SK-N-SH (cell line): Measurements from ENCODE around the gene RPAP3. TPM values are rescaled to one million over a fixed set of nuclear protein-coding genes. Genes with fewer than 3 reads are reported as not detected.

Experiments used
- CTCF ChIA-PET: fragments of 300-600, 350-600 bp; formaldehyde crosslinking; extraction: SDS; loops from one replicate; lab custom pipeline; 2021; lab: Yijun Ruan, JAX
- POLR2A ChIA-PET: fragments of 350-600 bp; sonication (Branson Sonifier 250); formaldehyde crosslinking; extraction: SDS; loops from one replicate; lab custom pipeline; 2020; ENCODE audit warnings: antibody characterized with exemption, inconsistent platforms; lab: Yijun Ruan, JAX
- DNase-seq: peaks from one replicate; pipeline ENCODE4 v3.0.0; 2012
- H2AFZ ChIP-seq: fragments of 200-600 bp; sonication (generic); 2 replicates; pipeline ENCODE4 v1.8.1; 2016; ENCODE audit warnings: antibody characterized with exemption, mild to moderate bottlenecking, low read depth
- H3F3A ChIP-seq: fragments of 200-600 bp; sonication (generic); replicated peaks from 2 replicates; pipeline ENCODE3; 2016; ENCODE audit warnings: antibody characterized with exemption, mild to moderate bottlenecking; ENCODE audit not compliant: insufficient read depth
- H3K27ac ChIP-seq, 2 experiments: fragments of 200-500 bp in 1 of 2; fragments of 200-600 bp in 1 of 2; sonication (Bioruptor generic) in 1 of 2; sonication (generic), shearing (Covaris generic) in 1 of 2; 2 replicates each; pipeline versions ENCODE4 v1.5.1 to v1.6.1; 2014 to 2016; ENCODE audit warnings: low read depth in 2 of 2, inconsistent platforms in 1 of 2, low read length in 1 of 2, mild to moderate bottlenecking in 1 of 2, mixed read lengths in 1 of 2
- H3K27me3 ChIP-seq: fragments of 200-600 bp; sonication (generic), shearing (Covaris generic); 2 replicates; pipeline ENCODE4 v1.6.1; 2016; ENCODE audit warnings: mixed run types; ENCODE audit not compliant: insufficient read depth
- H3K36me3 ChIP-seq, 2 experiments: fragments of 200-500 bp in 1 of 2; fragments of 200-600 bp in 1 of 2; sonication (Bioruptor generic) in 1 of 2; sonication (generic) in 1 of 2; replicated peaks in 1 of 2; 2 replicates each; pipeline versions ENCODE3 to v1.5.1; 2014 to 2016; ENCODE audit warnings: low read length in 1 of 2, mild to moderate bottlenecking in 1 of 2; ENCODE audit not compliant: insufficient read depth in 2 of 2, control insufficient read depth in 1 of 2
- H3K4me1 ChIP-seq, 2 experiments: fragments of 200-500 bp in 1 of 2; fragments of 200-600 bp in 1 of 2; sonication (Bioruptor generic) in 1 of 2; sonication (generic), shearing (Covaris generic) in 1 of 2; 2 replicates each; pipeline versions ENCODE4 v1.5.1 to v1.6.1; 2014 to 2016; ENCODE audit warnings: low read depth in 1 of 2, low read length in 1 of 2, mixed run types in 1 of 2; ENCODE audit not compliant: insufficient read depth in 2 of 2, control insufficient read depth in 1 of 2
- H3K4me2 ChIP-seq: fragments of 200-600 bp; sonication (generic), shearing (Covaris generic); 2 replicates; pipeline ENCODE4 v1.6.1; 2017; ENCODE audit warnings: mixed run types
- H3K4me3 ChIP-seq, 2 experiments: fragments of 200-500 bp in 1 of 2; fragments of 200-600 bp in 1 of 2; sonication (Bioruptor generic) in 1 of 2; sonication (generic), shearing (Covaris generic) in 1 of 2; 2 replicates each; pipeline versions ENCODE4 v1.5.1 to v1.8.1; 2014 to 2016; ENCODE audit warnings: low read depth in 2 of 2, inconsistent platforms in 1 of 2, low read length in 1 of 2, mild to moderate bottlenecking in 1 of 2, mixed read lengths in 1 of 2, moderate library complexity in 1 of 2
- H3K79me2 ChIP-seq: fragments of 200-600 bp; sonication (generic); 2 replicates; pipeline ENCODE4 v1.8.1; 2017; ENCODE audit warnings: mild to moderate bottlenecking; ENCODE audit not compliant: insufficient read depth
- H3K9ac ChIP-seq: fragments of 200-600 bp; sonication (generic); 2 replicates; pipeline ENCODE4 v1.6.1; 2017; ENCODE audit warnings: mixed run types
- H3K9me2 ChIP-seq: fragments of 200-600 bp; sonication (generic); 2 replicates; pipeline ENCODE4 v1.6.1; 2017; ENCODE audit warnings: mixed run types
- H3K9me3 ChIP-seq: fragments of 200-600 bp; sonication (generic); 2 replicates; pipeline ENCODE4 v1.6.1; 2017; ENCODE audit warnings: mixed run types, mild to moderate bottlenecking, moderate library complexity
- H4K20me1 ChIP-seq: fragments of 200-600 bp; sonication (generic); 2 replicates; pipeline ENCODE4 v1.6.1; 2017; ENCODE audit warnings: mild to moderate bottlenecking, mixed run types; ENCODE audit not compliant: insufficient read depth
- CHD2 ChIP-seq: fragments of 150-350 bp; IDR thresholded peaks from 2 replicates; pipeline ENCODE4 v1.6.1; 2018; ENCODE audit warnings: low read length; ENCODE audit not compliant: partially characterized antibody
- EZH2phosphoT487 ChIP-seq: fragments of 200-600 bp; sonication (generic); IDR thresholded peaks from 2 replicates; pipeline ENCODE4 v1.6.1; 2017; ENCODE audit warnings: low read depth, mixed run types, mild to moderate bottlenecking, antibody characterized with exemption, moderate library complexity, borderline replicate concordance
- FOSL2 ChIP-seq: IDR thresholded peaks from 2 replicates; pipeline ENCODE4 v1.4.0; 2012; ENCODE audit warnings: low read depth, mild to moderate bottlenecking, moderate library complexity, borderline replicate concordance
- FOXM1 ChIP-seq: IDR thresholded peaks from 2 replicates; pipeline ENCODE4 v1.4.0; 2012; ENCODE audit warnings: low read depth, mild to moderate bottlenecking
- MEF2A ChIP-seq: IDR thresholded peaks from 2 replicates; pipeline ENCODE4 v1.4.0; 2012; ENCODE audit warnings: low read depth, borderline replicate concordance
- POLR2AphosphoS5 ChIP-seq: IDR thresholded peaks from 2 replicates; pipeline ENCODE4 v1.6.1; 2012; ENCODE audit warnings: low read depth, low read length
- REST ChIP-seq: IDR thresholded peaks from 2 replicates; pipeline ENCODE4 v1.6.1; 2012; ENCODE audit warnings: mild to moderate bottlenecking, low read depth, low read length, moderate library complexity
- USF1 ChIP-seq: IDR thresholded peaks from 2 replicates; pipeline ENCODE4 v1.4.0; 2012; ENCODE audit warnings: low read depth, borderline replicate concordance
- WGBS: methylation state at CpG from one replicate; pipeline ENCODE4 v1.1.6; 2017; ENCODE audit warnings: low lambda C conversion rate; 5-methylcytosine and 5-hydroxymethylcytosine counted together
- polyA plus RNA-seq, 3 experiments: library from polyadenylated mRNA; depleted of rRNA; stranded (reverse); fragments of >200 nt; gene quantifications; 2 replicates each; pipeline ENCODE4 v1.2.3, GENCODE V29; 2012

RPAP3 gene
- polyA plus RNA-seq, 1 of the 3 experiments (the other 2 are of a cell fraction), result 6.7 TPM

- Histone ChIP-seq H3K27ac (no peak overlapping the region), H3K27me3 (no peaks in the 10 kb centered on the region), H3F3A (no peaks in the 10 kb centered on the region), H3K9me2 (no peaks in the 10 kb centered on the region), H3K36me3 (no peaks in the 10 kb centered on the region), H3K4me2 (no peak overlapping the region), H3K9me3 (no peaks in the 10 kb centered on the region), H3K4me1 (peaks cover 20 to 68% of the 10 kb centered on the region in 2 experiments; a peak in 3 of 4 replicates), H4K20me1 (no peaks in the 10 kb centered on the region), H3K4me3 (no peak overlapping the region), H3K79me2 (no peaks in the 10 kb centered on the region), H2AFZ (no peak overlapping the region)
- POLR2A ChIA-PET, result no interaction called here
- 88% methylated on average over 3 of the region's 3 CpGs for WGBS
- CTCF ChIA-PET, result interaction anchor here (5.9 to 43.0 kb wide), 4 partner anchors 17 to 98 kb away, joined by 109 to 1294 read pairs (median 366); partner anchors contain the start of genes ENDOU, RAPGEF3 and SLC48A1
- TF ChIP-seq CHD2 (no peak), FOSL2 (no peak)
- TF ChIP-seq, all 33 proteins: peak for 0
- H3K9ac ChIP-seq, result no peak overlapping the region
- DNase-seq, result no peak
These were observed 33.5 kb upstream of the RPAP3 start for GRCh38 chr12:47739297-47739696.

- H3K9me2 ChIP-seq, result no peaks in the 10 kb centered on the region
- POLR2A ChIA-PET, result interaction anchor here (1.5 to 2.1 kb wide), 4 partner anchors 21 to 40 kb away, joined by 5 to 7 read pairs (median 6); partner anchors contain the start of gene RAPGEF3
- H3K4me1 ChIP-seq, result peaks cover 20 to 61% of the 10 kb centered on the region in 2 experiments; a peak in 3 of 4 replicates
These were observed 32.2 kb upstream of the RPAP3 start for GRCh38 chr12:47737936-47738594.

More at GRCh38 chr12:47737936-47738594, 32.2 kb upstream of the RPAP3 start:
- Histone ChIP-seq H3K4me2 (no peak overlapping the region), H3K79me2 (no peaks in the 10 kb centered on the region), H3K4me3 (no peak overlapping the region), H2AFZ (no peak overlapping the region), H3K9ac (no peak overlapping the region), H3K36me3 (no peaks in the 10 kb centered on the region), H3F3A (no peaks in the 10 kb centered on the region), H3K27ac (peak overlapping the region in 1 of 2 experiments; percentile 94; a peak in 2 of 4 replicates), H4K20me1 (no peaks in the 10 kb centered on the region), H3K27me3 (no peaks in the 10 kb centered on the region), H3K9me3 (no peaks in the 10 kb centered on the region)
- WGBS, result 85% methylated on average over 15 of the region's 17 CpGs
- peak; percentile 40 for DNase-seq
- CTCF ChIA-PET, result interaction anchor here (3.2 to 43.0 kb wide), 4 partner anchors 19 to 101 kb away, joined by 20 to 1294 read pairs (median 240); partner anchors contain the start of genes RAPGEF3 and SLC48A1
- TF ChIP-seq USF1 (no peak), REST (no peak), POLR2AphosphoS5 (no peak), MEF2A (no peak), FOXM1 (no peak), EZH2phosphoT487 (no peak)
